Measurements from ENCODE around the gene SAP30L. TPM values are rescaled to one million over a fixed set of nuclear protein-coding genes. Genes with fewer than 3 reads are reported as not detected.
A peak's percentile ranks its signal among the peaks of the same experiment; 100 is the strongest.

Gene SAP30L
- total RNA-seq, 1 experiment from 2014 or later = 13.3 TPM

- Histone ChIP-seq H4K20me1 (ENCODE audit: insufficient read depth, low read depth, low read length) (peaks cover 4% of the 10 kb centered on the region), H3K27me3 (ENCODE audit: low read length) (no peaks in the 10 kb centered on the region), H3K4me1 (ENCODE audit: low read length) (no peaks in the 10 kb centered on the region), H3K36me3 (ENCODE audit: insufficient read depth, low read length) (no peaks in the 10 kb centered on the region), H2AFZ (ENCODE audit: low read length) (no peak overlapping the region), H3K9me2 (replicated peaks; ENCODE audit: insufficient read depth, low read length) (no peaks in the 10 kb centered on the region), H3K79me2 (ENCODE audit: low read length) (no peaks in the 10 kb centered on the region), H3K4me2 (ENCODE audit: low read depth, low read length, poor library complexity, severe bottlenecking) (no peak overlapping the region), H3K4me3 (ENCODE audit: low read length) (no peak overlapping the region), H3K9ac (ENCODE audit: low read length) (no peak overlapping the region), H3K27ac (ENCODE audit: low read length) (no peak overlapping the region), H3K9me3 (ENCODE audit: low read length) (no peaks in the 10 kb centered on the region)
- DNase-seq = no peak
Measured at GRCh38 chr5:154411338-154411737, 34.5 kb upstream of the SAP30L start.

GRCh38 chr5:154412316-154412715 is 33.5 kb upstream of the SAP30L start:
- Histone ChIP-seq H3K9me3 (ENCODE audit: low read length) (no peaks in the 10 kb centered on the region), H3K4me3 (ENCODE audit: low read length) (no peak overlapping the region), H3K9me2 (replicated peaks; ENCODE audit: insufficient read depth, low read length) (no peaks in the 10 kb centered on the region), H3K9ac (ENCODE audit: low read length) (no peak overlapping the region), H3K4me1 (ENCODE audit: low read length) (no peaks in the 10 kb centered on the region), H3K36me3 (ENCODE audit: insufficient read depth, low read length) (no peaks in the 10 kb centered on the region), H3K27me3 (ENCODE audit: low read length) (no peaks in the 10 kb centered on the region), H2AFZ (ENCODE audit: low read length) (no peak overlapping the region), H3K27ac (ENCODE audit: low read length) (no peak overlapping the region), H3K79me2 (ENCODE audit: low read length) (no peaks in the 10 kb centered on the region), H4K20me1 (ENCODE audit: insufficient read depth, low read depth, low read length) (peaks cover 4% of the 10 kb centered on the region), H3K4me2 (ENCODE audit: low read depth, low read length, poor library complexity, severe bottlenecking) (no peak overlapping the region)
- no peak for DNase-seq

GRCh38 chr5:154412925-154413324 is 32.9 kb upstream of the SAP30L start:
- Histone ChIP-seq H3K79me2 (ENCODE audit: low read length) (no peaks in the 10 kb centered on the region), H3K9me3 (ENCODE audit: low read length) (no peaks in the 10 kb centered on the region), H3K4me2 (ENCODE audit: low read depth, low read length, poor library complexity, severe bottlenecking) (no peak overlapping the region), H4K20me1 (ENCODE audit: insufficient read depth, low read depth, low read length) (peaks cover 4% of the 10 kb centered on the region), H3K9me2 (replicated peaks; ENCODE audit: insufficient read depth, low read length) (no peaks in the 10 kb centered on the region), H3K27me3 (ENCODE audit: low read length) (no peaks in the 10 kb centered on the region), H3K27ac (ENCODE audit: low read length) (no peak overlapping the region), H3K9ac (ENCODE audit: low read length) (no peak overlapping the region), H2AFZ (ENCODE audit: low read length) (no peak overlapping the region), H3K4me1 (ENCODE audit: low read length) (no peaks in the 10 kb centered on the region), H3K36me3 (ENCODE audit: insufficient read depth, low read length) (no peaks in the 10 kb centered on the region), H3K4me3 (ENCODE audit: low read length) (no peak overlapping the region)
- no peak for DNase-seq

GRCh38 chr5:154415114-154415513 is 30.7 kb upstream of the SAP30L start:
- Histone ChIP-seq H3K4me3 (ENCODE audit: low read length) (no peak overlapping the region), H3K4me2 (ENCODE audit: low read depth, low read length, poor library complexity, severe bottlenecking) (no peak overlapping the region), H3K79me2 (ENCODE audit: low read length) (no peaks in the 10 kb centered on the region), H3K27me3 (ENCODE audit: low read length) (no peaks in the 10 kb centered on the region), H3K27ac (ENCODE audit: low read length) (no peak overlapping the region), H3K9me3 (ENCODE audit: low read length) (no peaks in the 10 kb centered on the region), H3K36me3 (ENCODE audit: insufficient read depth, low read length) (no peaks in the 10 kb centered on the region), H3K9ac (ENCODE audit: low read length) (no peak overlapping the region), H4K20me1 (ENCODE audit: insufficient read depth, low read depth, low read length) (peaks cover 4% of the 10 kb centered on the region), H2AFZ (ENCODE audit: low read length) (no peak overlapping the region), H3K9me2 (replicated peaks; ENCODE audit: insufficient read depth, low read length) (no peaks in the 10 kb centered on the region), H3K4me1 (ENCODE audit: low read length) (no peaks in the 10 kb centered on the region)
- DNase-seq = no peak

GRCh38 chr5:154418344-154418820 is 27.4 kb upstream of the SAP30L start:
- H2AFZ ChIP-seq (ENCODE audit: low read length) = no peak overlapping the region
- no peaks in the 10 kb centered on the region for H3K4me1 ChIP-seq (ENCODE audit: low read length)
- DNase-seq = no peak
- H3K9me2 ChIP-seq (replicated peaks; ENCODE audit: insufficient read depth, low read length) = no peaks in the 10 kb centered on the region
- no peaks in the 10 kb centered on the region for H3K36me3 ChIP-seq (ENCODE audit: insufficient read depth, low read length)
- H3K4me2 ChIP-seq (ENCODE audit: low read depth, low read length, poor library complexity, severe bottlenecking) = no peak overlapping the region
- H3K4me3 ChIP-seq (ENCODE audit: low read length) = no peak overlapping the region
- peaks cover 4% of the 10 kb centered on the region for H4K20me1 ChIP-seq (ENCODE audit: insufficient read depth, low read depth, low read length)
- H3K9ac ChIP-seq (ENCODE audit: low read length) = no peak overlapping the region
- H3K79me2 ChIP-seq (ENCODE audit: low read length) = no peaks in the 10 kb centered on the region
- no peaks in the 10 kb centered on the region for H3K27me3 ChIP-seq (ENCODE audit: low read length)
- no peaks in the 10 kb centered on the region for H3K9me3 ChIP-seq (ENCODE audit: low read length)
- H3K27ac ChIP-seq (ENCODE audit: low read length) = no peak overlapping the region

GRCh38 chr5:154419236-154419635 is 26.6 kb upstream of the SAP30L start:
- Histone ChIP-seq H4K20me1 (ENCODE audit: insufficient read depth, low read depth, low read length) (peaks cover 4% of the 10 kb centered on the region), H3K4me1 (ENCODE audit: low read length) (no peaks in the 10 kb centered on the region), H3K27ac (ENCODE audit: low read length) (no peak overlapping the region), H3K27me3 (ENCODE audit: low read length) (no peaks in the 10 kb centered on the region), H3K9me3 (ENCODE audit: low read length) (no peaks in the 10 kb centered on the region; the same call in 1 of the 2 replicates), H3K9me2 (replicated peaks; ENCODE audit: insufficient read depth, low read length) (no peaks in the 10 kb centered on the region), H3K79me2 (ENCODE audit: low read length) (no peaks in the 10 kb centered on the region), H3K4me2 (ENCODE audit: low read depth, low read length, poor library complexity, severe bottlenecking) (no peak overlapping the region), H3K36me3 (ENCODE audit: insufficient read depth, low read length) (no peaks in the 10 kb centered on the region), H3K9ac (ENCODE audit: low read length) (no peak overlapping the region), H3K4me3 (ENCODE audit: low read length) (no peak overlapping the region), H2AFZ (ENCODE audit: low read length) (no peak overlapping the region)
- DNase-seq = no peak

- H3K27me3 ChIP-seq (ENCODE audit: low read length) = no peaks in the 10 kb centered on the region
- H2AFZ ChIP-seq (ENCODE audit: low read length) = no peak overlapping the region
- H3K9me3 ChIP-seq (ENCODE audit: low read length) = no peaks in the 10 kb centered on the region; the same call in 1 of the 2 replicates
- peak; percentile 67 for DNase-seq
- H3K9ac ChIP-seq (ENCODE audit: low read length) = no peak overlapping the region
- H3K79me2 ChIP-seq (ENCODE audit: low read length) = no peaks in the 10 kb centered on the region
- no peaks in the 10 kb centered on the region for H3K36me3 ChIP-seq (ENCODE audit: insufficient read depth, low read length)
- no peak overlapping the region for H3K4me2 ChIP-seq (ENCODE audit: low read depth, low read length, poor library complexity, severe bottlenecking)
- H3K4me1 ChIP-seq (ENCODE audit: low read length) = no peaks in the 10 kb centered on the region
- H3K4me3 ChIP-seq (ENCODE audit: low read length) = no peak overlapping the region
- no peak overlapping the region for H3K27ac ChIP-seq (ENCODE audit: low read length)
- no peaks in the 10 kb centered on the region; the same call in 1 of the 2 replicates for H4K20me1 ChIP-seq (ENCODE audit: insufficient read depth, low read depth, low read length)
- no peaks in the 10 kb centered on the region for H3K9me2 ChIP-seq (replicated peaks; ENCODE audit: insufficient read depth, low read length)
Measured at GRCh38 chr5:154421868-154422267, 23.9 kb upstream of the SAP30L start.

GRCh38 chr5:154422298-154422697 is 23.5 kb upstream of the SAP30L start:
- Histone ChIP-seq H3K4me1 (ENCODE audit: low read length) (no peaks in the 10 kb centered on the region), H3K9me3 (ENCODE audit: low read length) (no peaks in the 10 kb centered on the region; the same call in 1 of the 2 replicates), H3K79me2 (ENCODE audit: low read length) (no peaks in the 10 kb centered on the region), H4K20me1 (ENCODE audit: insufficient read depth, low read depth, low read length) (no peaks in the 10 kb centered on the region; the same call in 1 of the 2 replicates), H3K4me3 (ENCODE audit: low read length) (no peak overlapping the region), H3K4me2 (ENCODE audit: low read depth, low read length, poor library complexity, severe bottlenecking) (no peak overlapping the region), H2AFZ (ENCODE audit: low read length) (no peak overlapping the region), H3K9me2 (replicated peaks; ENCODE audit: insufficient read depth, low read length) (no peaks in the 10 kb centered on the region), H3K27me3 (ENCODE audit: low read length) (no peaks in the 10 kb centered on the region), H3K27ac (ENCODE audit: low read length) (no peak overlapping the region), H3K36me3 (ENCODE audit: insufficient read depth, low read length) (no peaks in the 10 kb centered on the region), H3K9ac (ENCODE audit: low read length) (no peak overlapping the region)
- no peak for DNase-seq

- DNase-seq = no peak
- H4K20me1 ChIP-seq (ENCODE audit: insufficient read depth, low read depth, low read length) = no peaks in the 10 kb centered on the region
- no peaks in the 10 kb centered on the region for H3K4me1 ChIP-seq (ENCODE audit: low read length)
- no peak overlapping the region for H3K4me3 ChIP-seq (ENCODE audit: low read length)
- H3K79me2 ChIP-seq (ENCODE audit: low read length) = no peaks in the 10 kb centered on the region
- no peaks in the 10 kb centered on the region for H3K36me3 ChIP-seq (ENCODE audit: insufficient read depth, low read length)
- peaks cover 5% of the 10 kb centered on the region; the same call in 1 of the 2 replicates for H3K9me3 ChIP-seq (ENCODE audit: low read length)
- no peak overlapping the region for H3K4me2 ChIP-seq (ENCODE audit: low read depth, low read length, poor library complexity, severe bottlenecking)
- no peak overlapping the region for H3K27ac ChIP-seq (ENCODE audit: low read length)
- no peaks in the 10 kb centered on the region for H3K27me3 ChIP-seq (ENCODE audit: low read length)
- H2AFZ ChIP-seq (ENCODE audit: low read length) = no peak overlapping the region
- H3K9ac ChIP-seq (ENCODE audit: low read length) = no peak overlapping the region
- no peaks in the 10 kb centered on the region for H3K9me2 ChIP-seq (replicated peaks; ENCODE audit: insufficient read depth, low read length)
Measured at GRCh38 chr5:154428208-154428607, 17.6 kb upstream of the SAP30L start.

Measured in Karpas-422 (cell line).